ENCODE measurements around the gene THOP1.

THOP1 gene

GRCh38 chr19:2804156-2805004 is 19.1 kb downstream of the THOP1 start:
- DNase-seq: no peak

DNA sequence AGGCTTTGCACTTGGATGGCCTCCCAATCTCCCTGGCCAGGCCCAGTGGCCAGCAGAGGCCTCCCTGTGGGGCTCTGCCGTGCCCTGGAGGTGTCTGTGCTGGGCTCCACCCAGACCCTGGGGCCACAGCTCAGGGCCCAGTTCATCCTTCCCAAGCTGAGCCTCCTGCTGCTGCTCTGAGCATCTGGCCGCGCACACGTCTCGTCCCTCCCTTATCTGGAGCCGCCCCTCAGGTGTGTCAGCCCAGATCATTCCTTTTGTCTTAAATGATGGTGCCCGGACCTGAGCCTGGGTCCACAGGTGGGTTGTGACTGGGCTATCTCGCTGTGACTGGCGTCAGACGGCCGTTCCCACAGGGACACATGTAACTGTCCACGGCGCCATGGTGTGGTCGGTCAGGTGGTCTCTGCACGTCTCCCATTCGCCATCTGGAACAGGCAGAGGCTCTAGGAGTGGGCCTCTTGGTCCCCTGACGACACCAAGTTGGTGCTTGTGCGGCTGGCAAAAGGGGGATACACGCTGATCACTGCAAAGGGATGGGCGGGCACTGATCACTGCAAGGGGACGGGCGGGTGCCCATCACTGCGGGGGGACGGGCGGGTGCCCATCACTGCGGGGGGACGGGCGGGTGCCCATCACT is 20.1 kb downstream of the THOP1 start:
- DNase-seq: no peak

GRCh38 chr19:2805991-2806649 is 20.8 kb downstream of the THOP1 start:
- no peak for DNase-seq

- no peak for DNase-seq
These were observed 21.6 kb downstream of the THOP1 start for GRCh38 chr19:2806736-2807378.

DNA sequence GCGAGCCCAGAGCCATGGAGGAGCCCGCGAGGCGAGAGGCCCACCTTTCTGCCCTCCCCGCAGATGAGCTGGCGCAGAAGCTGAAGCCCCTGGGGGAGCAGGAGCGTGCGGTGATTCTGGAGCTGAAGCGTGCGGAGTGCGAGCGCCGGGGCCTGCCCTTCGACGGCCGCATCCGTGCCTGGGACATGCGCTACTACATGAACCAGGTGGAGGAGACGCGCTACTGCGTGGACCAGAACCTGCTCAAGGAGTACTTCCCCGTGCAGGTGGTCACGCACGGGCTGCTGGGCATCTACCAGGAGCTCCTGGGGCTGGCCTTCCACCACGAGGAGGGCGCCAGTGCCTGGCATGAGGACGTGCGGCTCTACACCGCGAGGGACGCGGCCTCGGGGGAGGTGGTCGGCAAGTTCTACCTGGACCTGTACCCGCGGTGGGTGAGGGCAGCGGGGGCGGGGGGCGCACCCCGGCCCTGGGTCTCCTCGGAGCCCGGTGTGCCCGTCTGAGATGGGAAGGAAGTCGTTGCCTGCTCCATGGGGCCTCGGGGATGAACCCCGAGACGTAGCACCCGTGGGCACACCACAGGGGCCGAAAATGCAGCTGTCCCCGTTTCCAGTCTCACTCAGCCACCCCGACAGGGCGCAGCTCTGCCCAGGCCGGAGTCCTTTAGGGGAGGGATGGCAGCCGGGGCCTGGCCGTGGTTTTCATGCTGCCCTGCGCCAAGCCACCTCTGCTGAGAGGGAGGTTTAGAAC is 22.3 kb downstream of the THOP1 start:
- no peak for DNase-seq

DNA sequence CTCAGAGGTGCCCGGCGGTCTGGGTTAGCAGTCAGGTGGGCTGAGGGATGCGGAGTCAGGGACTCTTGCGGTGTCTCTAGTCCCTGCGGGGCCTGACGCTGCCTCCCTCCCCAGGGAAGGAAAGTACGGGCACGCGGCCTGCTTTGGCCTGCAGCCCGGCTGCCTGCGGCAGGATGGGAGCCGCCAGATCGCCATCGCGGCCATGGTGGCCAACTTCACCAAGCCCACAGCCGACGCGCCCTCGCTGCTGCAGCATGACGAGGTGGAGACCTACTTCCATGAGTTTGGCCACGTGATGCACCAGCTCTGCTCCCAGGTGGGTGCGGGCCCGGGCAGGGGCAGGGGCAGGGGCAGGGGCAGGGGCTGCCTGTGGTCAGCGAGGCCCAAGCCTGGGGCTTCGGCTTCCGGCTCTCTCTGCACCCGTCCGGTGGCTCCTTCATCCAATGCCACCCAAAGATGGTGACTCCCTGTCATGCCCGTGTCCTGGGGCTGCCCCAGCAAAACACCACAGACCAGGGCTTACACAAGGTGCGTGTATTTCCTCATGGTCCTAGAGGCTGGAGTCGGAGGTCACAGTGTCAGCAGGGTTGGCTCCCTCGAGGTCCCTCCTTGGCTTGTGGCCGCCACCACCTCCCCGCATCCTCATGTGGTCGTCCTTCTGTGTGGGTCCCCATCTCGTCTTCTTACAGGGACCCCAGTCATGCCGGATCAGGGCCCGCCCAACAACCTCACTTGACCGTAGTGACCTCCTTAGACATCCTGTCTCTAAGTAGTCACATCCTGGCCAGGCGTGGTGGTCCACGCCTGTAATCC is 23.0 kb downstream of the THOP1 start:
- no peak for DNase-seq

GRCh38 chr19:2809387-2810140 is 24.3 kb downstream of the THOP1 start:
- no peak for DNase-seq

DNA sequence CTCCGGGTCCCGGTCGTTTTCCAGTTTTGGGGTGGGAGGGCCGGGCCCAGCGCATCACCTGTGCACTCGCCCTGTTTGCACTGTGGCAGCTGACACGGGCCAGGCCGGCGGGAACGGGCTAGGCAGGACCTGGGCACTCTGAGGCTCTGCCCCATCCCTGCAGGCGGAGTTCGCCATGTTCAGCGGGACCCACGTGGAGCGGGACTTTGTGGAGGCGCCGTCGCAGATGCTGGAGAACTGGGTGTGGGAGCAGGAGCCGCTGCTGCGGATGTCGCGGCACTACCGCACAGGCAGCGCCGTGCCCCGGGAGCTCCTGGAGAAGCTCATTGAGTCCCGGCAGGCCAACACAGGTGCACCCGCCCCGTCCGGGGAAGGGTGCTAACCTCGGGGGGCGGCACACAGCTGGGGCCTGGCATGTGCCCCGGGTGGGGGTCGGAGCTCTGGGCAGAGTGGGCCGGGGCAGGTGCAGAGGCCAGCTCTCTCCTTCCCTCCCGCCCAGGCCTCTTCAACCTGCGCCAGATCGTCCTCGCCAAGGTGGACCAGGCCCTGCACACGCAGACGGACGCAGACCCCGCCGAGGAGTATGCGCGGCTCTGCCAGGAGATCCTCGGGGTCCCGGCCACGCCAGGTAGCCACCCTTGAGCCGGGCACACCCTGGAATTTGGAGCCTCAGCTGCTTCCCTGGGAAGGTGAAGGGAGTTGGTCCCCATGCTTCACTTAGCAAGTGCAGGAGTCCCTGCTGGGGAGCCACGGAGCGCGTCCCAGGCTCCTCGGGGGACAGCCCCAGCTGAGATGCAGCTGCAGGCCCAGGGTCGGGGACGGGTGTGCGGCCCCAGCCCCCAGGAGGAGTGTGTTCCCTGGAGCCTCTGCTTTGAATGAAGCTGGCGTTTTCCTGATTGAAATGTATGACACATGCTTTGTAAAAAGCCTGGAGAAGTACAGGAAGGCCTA is 25.1 kb downstream of the THOP1 start:
- DNase-seq: no peak

GRCh38 chr19:2811221-2811722 is 26.0 kb downstream of the THOP1 start:
- no peak for DNase-seq

GRCh38 chr19:2811735-2812413 is 26.6 kb downstream of the THOP1 start:
- no peak for DNase-seq

DNA sequence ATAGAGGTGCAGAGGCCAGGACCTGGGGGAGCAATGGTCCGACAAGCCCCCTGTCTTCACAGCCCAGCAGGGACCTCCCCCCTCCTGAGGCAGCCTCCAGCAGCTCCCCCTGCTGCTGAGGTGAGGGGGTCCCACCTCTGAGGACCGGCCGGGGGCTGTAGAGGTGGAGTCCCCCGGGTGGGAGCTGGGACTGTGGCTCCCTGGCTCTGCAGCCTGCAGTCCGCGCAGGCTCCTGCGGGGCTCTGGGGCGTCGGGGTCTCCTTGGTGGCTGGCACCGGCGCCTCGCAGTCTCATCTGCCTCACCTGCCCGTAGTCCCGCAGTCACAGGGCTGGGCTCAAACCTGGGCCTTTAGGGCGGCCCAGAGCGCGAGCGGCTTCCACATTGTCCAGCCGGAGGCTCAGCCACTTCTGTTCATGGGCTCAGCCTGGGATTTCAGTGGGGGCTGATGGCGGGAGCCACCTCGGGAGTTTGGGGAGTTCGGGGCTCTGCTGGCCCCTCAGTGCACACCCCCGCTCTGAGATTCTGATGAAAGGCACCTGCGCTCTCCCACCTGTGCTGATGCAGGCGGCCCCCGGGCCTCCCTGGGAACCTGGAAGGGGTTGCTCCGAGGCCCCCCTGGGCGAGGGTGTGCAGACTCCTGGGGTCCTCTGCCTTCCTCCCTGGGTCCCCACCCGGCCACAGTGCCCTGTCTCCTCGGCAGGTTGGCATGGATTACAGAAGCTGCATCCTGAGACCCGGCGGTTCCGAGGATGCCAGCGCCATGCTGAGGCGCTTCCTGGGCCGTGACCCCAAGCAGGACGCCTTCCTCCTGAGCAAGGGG is 27.3 kb downstream of the THOP1 start:
- no peak for DNase-seq

DNA sequence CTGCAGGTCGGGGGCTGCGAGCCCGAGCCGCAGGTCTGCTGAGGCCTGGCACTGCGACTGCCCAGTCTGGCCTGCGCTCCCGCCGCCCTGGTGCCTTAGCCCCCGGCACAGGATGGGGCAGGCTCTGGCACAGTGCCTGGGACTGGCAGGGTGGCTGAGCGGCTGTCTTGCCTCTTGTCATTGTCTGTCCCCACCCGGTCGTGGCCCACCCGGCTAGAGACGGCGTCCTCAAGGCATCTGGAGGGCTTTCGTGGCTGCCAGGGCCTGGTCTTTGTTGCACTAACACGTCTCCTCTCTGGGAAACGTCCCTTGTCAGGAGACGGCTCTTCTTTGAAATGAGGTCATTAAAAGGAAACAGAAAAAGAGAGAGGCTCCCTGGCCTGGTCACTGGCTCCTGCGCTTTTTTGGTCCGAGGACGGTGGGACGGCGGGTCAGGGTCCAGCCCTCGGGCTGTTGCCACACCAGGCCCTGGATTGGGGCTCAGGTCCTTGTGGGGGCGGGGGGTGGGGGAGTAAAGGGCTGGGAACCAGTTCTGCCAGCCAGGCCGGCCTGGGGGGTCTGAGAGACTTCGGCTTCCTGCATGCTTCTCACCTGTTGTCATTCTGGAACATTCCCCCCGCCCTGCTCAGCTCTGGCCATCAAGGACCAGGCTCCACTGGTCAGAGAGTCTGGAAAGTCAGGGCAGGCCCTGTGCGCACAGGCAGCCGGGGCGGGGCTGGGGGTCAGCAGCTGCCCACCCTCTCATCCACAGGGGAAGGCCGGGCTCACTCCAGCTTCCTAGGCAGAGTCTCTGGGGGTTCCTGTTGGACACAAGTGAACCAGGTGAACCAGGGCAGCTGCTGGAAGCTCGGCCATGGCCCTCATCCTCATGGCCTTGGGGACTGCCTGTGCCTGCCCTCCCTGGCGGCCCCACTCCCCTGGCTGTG is 28.2 kb downstream of the THOP1 start:
- no peak for DNase-seq

DNA sequence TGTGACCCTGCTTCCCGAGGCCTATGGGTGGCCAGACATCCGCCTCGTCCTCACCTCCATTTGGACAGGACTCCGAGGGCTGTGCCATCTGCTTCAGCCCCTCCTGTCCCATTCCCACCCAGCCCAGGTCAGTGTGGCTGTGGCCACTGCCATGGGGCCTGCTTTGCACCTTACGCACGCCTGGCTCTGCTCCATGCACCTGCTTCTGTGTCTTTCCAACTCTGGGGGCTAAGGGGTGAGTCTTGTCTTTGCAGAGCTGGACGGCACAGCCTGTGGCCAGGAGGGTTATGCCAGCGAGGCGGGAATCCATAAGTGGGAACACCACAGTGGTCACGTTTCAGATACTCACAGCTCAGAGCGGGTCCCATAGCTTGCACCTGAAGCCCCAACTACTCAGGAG is 29.1 kb downstream of the THOP1 start:
- no peak for DNase-seq

GRCh38 chr19:2815191-2815614 is 29.9 kb downstream of the THOP1 start:
- no peak for DNase-seq

- DNase-seq: no peak
These were observed 30.6 kb downstream of the THOP1 start for GRCh38 chr19:2815923-2816322.

GRCh38 chr19:2816641-2817040 is 31.3 kb downstream of the THOP1 start:
- no peak for DNase-seq
